NT2/D1 (cell line): ENCODE results near the gene SPEN.

Experiments
- SUZ12 ChIP-seq: IDR thresholded peaks from 2 replicates; pipeline ENCODE4 v1.6.1; 2011; ENCODE audit not compliant: insufficient read length, insufficient read depth; ENCODE audit errors: extremely low read depth
- YY1 ChIP-seq: IDR thresholded peaks from 2 replicates; pipeline ENCODE4 v1.6.1; 2011; ENCODE audit not compliant: insufficient read length, insufficient read depth

DNA sequence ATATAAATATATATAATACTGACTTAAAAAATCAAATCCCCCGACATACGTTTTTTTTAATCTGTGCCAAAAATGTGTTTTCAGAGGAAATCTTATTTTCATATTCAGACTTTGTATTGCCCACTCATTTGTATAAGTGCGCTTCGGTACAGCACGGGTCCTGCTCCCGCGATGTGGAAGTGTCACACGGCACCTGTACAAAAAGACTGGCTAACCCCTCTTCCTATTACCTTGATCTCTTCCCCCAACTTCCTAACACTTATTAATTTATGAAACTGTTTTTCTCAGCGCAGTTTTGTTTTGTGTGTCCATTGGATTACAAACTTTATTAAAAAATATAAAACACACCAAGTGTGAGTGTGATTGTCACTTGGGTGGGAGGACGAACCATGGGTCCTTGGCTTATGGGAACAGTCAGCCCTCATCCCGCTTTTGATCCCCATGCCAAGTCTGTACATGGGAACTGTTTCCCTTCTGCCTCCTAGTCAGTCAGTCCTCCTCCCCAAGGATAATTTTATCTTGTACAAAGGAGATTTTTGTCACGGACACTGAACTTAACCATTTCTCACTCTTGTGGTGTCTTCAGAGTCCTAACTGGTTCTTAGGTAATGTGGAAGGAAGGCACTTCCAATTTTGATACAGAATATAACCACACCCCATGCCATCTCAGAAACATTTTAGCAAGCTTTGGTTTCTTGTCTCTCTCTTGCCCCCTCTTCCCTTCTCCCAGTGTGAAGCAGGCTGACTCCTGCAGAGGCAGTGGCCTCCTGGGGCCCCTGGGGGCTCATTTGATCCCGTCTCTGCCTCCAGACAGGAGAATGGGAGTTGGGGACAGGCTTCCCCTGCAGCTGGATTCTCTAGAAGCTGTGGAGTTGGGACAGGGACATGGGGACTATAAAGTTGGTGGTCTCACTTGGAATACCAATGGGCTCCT is 92.9 kb downstream of the SPEN start:
- TF ChIP-seq YY1 (no peak), SUZ12 (no peak)
